Astrocyte of the cerebellum (primary cell): ENCODE data around the gene EHBP1.

Experiments
- DNase-seq: peaks from one replicate; pipeline ENCODE4 v3.0.0-alpha.2; 2011; ENCODE audit warnings: low read depth
- H3K4me3 ChIP-seq: 2 replicates; pipeline ENCODE4 v1.5.1; 2011; ENCODE audit warnings: mild to moderate bottlenecking, low read depth, low read length, moderate library complexity
- CTCF ChIP-seq: IDR thresholded peaks from 2 replicates; pipeline ENCODE4 v1.5.1; 2012; ENCODE audit warnings: low read length, low read depth, moderate library complexity, mild to moderate bottlenecking; ENCODE audit errors: missing control alignments
- in situ Hi-C: cut with HindIII; loops from 2 replicates; pipeline ENCODE4 v1.10.0; 2017; ENCODE audit warnings: low sequenced_read_pairs

EHBP1 gene

GRCh38 chr2:62992561-62992960 lies 287.0 kb downstream of the EHBP1 start:
- in situ Hi-C loops = no loop called here
- no peak for TF ChIP-seq CTCF

DNA sequence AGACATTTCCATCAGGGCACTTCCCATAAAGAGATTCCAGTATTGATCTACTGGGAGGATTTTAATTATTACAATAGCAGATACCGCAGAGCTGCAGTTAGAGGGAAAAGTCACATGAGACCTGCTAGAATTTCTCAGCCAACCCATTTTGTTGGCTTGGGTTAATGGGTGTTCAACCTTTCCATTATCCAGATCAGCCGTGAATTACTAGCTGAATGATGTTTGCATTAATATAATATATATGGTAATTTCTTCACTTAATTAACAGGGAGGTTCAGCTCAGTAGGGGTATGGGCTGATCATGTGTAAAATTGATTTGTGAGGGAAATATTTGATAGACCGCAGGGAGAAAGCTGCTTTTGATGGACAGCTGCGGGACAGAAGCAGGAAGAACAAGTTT lies 288.7 kb downstream of the EHBP1 start:
- TF ChIP-seq CTCF = no peak
- in situ Hi-C loops = no loop called here
- no peak overlapping the region for H3K4me3 ChIP-seq
- DNase-seq = no peak

More at GRCh38 chr2:62992561-62992960, 287.0 kb downstream of the EHBP1 start:
- no peak overlapping the region for H3K4me3 ChIP-seq
- no peak for DNase-seq

- no peak for DNase-seq
- H3K4me3 ChIP-seq = no peak overlapping the region
- in situ Hi-C loops = no loop called here
- no peak for TF ChIP-seq CTCF
Measured at GRCh38 chr2:62996534-62997186, 291.1 kb downstream of the EHBP1 start.

DNA sequence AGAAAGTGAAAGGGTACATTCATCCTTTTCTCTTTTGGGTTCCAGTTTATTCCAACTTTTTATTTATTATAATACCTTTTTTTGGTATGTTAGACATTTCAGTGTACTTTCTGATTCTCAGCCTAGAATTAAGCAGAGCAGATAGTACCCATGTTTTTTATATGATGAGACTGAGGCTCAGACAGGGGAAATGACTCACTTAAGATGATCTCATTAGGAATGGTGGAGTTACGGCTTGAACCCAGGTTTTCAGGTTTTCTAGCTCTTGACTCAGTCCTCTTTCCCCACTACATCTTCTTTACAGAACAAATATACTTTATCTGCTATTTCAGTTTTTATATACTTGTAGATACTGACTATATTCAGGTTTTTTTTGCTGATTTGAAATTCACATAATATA lies 293.4 kb downstream of the EHBP1 start:
- in situ Hi-C loops = no loop called here
- DNase-seq = no peak
- no peak overlapping the region for H3K4me3 ChIP-seq
- TF ChIP-seq CTCF = no peak

DNA sequence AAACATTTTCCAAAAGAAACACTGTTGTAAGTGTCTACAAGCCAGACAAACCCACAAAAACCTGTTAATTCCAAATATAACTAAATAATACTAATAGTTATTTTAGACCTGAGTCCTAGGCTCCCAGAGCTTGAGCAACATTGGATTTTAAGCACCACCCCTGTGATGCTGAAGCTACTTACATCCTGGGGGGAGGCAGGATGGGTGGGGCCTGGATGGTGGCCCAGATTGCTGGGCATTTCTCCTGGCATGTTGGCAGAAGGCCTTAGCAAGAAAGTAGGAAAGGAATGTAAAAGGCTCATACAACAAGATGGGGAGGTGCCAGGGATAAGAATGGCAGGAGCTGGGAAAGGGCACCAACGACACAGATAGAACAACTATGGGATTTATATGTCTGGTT lies 294.4 kb downstream of the EHBP1 start:
- TF ChIP-seq CTCF = no peak
- in situ Hi-C loops = no loop called here
- no peak overlapping the region for H3K4me3 ChIP-seq
- DNase-seq = no peak

GRCh38 chr2:63000801-63001200 lies 295.3 kb downstream of the EHBP1 start:
- H3K4me3 ChIP-seq = no peak overlapping the region
- in situ Hi-C loops = no loop called here
- no peak for TF ChIP-seq CTCF
- no peak for DNase-seq
